Fibroblast of mammary gland (primary cell): ENCODE measurements around the gene DDX24.

Experiments used
- DNase-seq: peaks from one replicate; pipeline ENCODE4 v3.0.0-alpha.2; 2010; ENCODE audit warnings: low read depth
- H3K4me3 ChIP-seq: 2 replicates; pipeline ENCODE4 v1.5.1; 2011; ENCODE audit warnings: low read depth, mild to moderate bottlenecking, low read length, moderate library complexity; ENCODE audit not compliant: control insufficient read depth
- CTCF ChIP-seq: conservative IDR thresholded peaks from 2 replicates; pipeline ENCODE4 v1.5.1; 2011; ENCODE audit warnings: low read depth, low read length, inconsistent platforms; ENCODE audit not compliant: control insufficient read depth, insufficient read depth

DDX24 gene

DNA sequence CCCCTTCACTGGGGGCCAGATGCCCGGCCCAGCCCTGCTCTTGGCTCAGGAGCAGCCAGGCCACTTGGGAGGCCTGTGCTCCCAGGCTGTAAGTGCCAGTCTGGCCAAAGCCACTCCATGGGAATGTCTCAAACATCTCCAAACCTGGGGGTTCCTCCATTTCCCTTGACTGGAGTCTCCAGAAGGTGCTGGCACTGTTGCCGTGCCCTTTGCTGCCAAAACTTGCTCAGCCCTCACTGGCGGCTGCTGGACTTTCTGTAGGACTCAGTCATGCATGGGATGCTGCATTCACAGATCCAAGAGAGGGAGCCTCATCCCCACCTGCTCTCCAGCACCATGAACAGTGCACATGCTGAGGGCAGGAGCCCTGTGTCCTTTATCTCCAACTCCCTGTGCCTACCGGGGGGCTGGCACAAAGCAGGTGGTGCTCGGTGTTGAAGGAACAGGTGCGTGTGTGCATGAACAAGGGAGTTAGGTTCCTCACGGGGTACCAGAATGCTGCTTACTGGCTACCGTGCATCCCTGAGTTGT is 64.5 kb downstream of the DDX24 start:
- TF ChIP-seq CTCF = no peak
- H3K4me3 ChIP-seq = no peak overlapping the region
- DNase-seq = no peak

DNA sequence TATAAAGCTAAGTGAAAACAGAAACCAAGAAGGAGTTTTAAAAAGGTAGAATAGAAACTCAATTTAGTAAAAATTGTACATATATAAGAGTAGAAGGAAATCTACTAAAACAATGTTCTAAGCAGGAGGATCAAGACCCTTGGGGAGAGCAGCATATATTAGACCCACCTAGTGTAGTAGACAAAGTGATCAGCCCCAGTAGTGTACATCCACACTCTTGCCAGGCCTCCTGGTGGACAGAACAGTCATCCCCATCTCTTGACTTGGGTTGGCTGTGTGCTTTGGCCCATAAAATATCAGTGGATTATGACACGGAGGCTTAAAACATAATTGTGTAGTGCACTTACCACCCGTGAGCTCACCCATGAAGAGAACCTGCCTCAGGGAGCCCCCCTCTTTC is 65.8 kb downstream of the DDX24 start:
- no peak overlapping the region for H3K4me3 ChIP-seq
- DNase-seq = no peak
- TF ChIP-seq CTCF = no peak

- no peak for TF ChIP-seq CTCF
- no peak for DNase-seq
- H3K4me3 ChIP-seq = no peak overlapping the region
Observed at GRCh38 chr14:94014382-94014781, 66.6 kb downstream of the DDX24 start.

- DNase-seq = no peak
- no peak for TF ChIP-seq CTCF
- no peak overlapping the region for H3K4me3 ChIP-seq
Observed at GRCh38 chr14:94011795-94012194, 69.2 kb downstream of the DDX24 start.

DNA sequence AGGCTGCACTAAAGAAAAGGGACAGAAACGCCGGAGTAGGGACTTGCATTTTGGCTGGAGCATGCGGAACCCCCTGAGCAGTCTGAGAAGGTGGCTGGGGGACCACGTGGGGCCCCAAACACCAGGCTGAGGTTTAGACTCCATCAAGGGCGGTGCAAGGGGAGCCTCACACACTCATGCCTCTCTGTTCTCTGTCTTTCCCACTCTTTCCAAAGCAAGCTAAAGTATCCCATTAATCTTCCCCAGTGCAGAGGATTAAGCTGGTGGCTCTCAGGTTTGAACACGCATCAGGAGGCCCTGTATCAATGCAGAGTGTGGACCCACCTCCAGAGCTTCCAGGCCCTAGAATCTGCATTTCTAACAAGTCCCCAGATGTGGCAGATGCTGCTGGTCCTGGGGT is 70.4 kb downstream of the DDX24 start:
- DNase-seq = no peak
- TF ChIP-seq CTCF = no peak
- no peak overlapping the region for H3K4me3 ChIP-seq

DNA sequence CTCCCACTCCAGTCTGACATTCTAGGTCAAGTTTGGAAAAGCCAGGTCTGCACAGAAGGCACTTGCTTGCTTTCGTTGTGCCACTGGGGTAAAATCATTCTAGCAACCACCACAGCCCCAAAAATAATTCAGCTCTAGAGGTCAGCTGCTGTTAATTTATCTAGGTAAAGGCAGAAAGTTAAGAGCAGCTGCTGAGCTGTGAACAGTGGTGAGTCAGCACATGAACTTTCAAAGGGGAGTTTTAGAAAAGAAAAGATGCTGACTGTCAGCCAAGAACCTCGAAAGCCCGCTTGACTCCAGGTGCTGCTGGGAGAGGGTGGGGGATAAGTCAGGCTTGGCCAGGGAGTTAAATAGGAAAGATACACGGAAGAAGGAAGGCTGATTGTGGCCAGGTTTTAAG is 71.2 kb downstream of the DDX24 start:
- TF ChIP-seq CTCF = no peak
- no peak overlapping the region for H3K4me3 ChIP-seq
- peak; percentile 55 for DNase-seq

DNA sequence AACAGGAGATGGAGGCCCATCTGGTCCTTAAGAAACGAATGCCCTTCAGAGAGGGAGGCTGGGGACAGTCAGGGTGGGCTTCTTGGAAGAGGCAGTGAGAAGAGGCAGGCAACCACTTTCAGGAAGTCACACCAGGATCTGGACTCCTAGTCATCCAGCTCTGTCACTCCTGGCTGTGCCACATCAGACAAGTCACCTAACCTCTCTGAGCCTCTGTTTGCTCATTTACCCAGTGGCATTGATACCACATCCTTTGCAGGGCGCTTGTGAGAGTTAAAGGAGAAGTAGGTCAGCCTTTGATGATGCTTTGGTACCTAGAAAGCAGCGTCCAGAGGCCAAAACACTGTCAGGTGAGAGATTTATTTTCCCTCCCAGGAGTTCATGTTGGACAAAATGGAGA is 72.8 kb downstream of the DDX24 start:
- H3K4me3 ChIP-seq = no peak overlapping the region
- no peak for TF ChIP-seq CTCF
- no peak for DNase-seq
